Astrocyte of the spinal cord (primary cell): ENCODE measurements around the gene SYTL1.
"Not testable (repeated sequence)": the region's sequence is repeated elsewhere in the genome, so short reads cannot be mapped to it uniquely, and the experiment has no call there.

ENCODE experiments used
- DNase-seq: peaks from one replicate; pipeline ENCODE4 v3.0.0; 2011; ENCODE audit warnings: low read depth, low spot score
- H3K4me3 ChIP-seq: 2 replicates; pipeline ENCODE4 v1.5.1; 2011; ENCODE audit warnings: low read depth, mild to moderate bottlenecking, low read length, moderate library complexity
- in situ Hi-C: cut with HindIII; loops from 2 replicates; pipeline ENCODE4 v1.10.0; 2017; ENCODE audit warnings: low sequenced_read_pairs
- TF ChIP-seq, protein P1 (sequence below): IDR thresholded peaks from 2 replicates; pipeline ENCODE4 v1.5.1; 2012; ENCODE audit warnings: low read depth, mild to moderate bottlenecking, low read length, inconsistent platforms

Gene SYTL1

GRCh38 chr1:27383039-27383605 lies 41.3 kb downstream of the SYTL1 start, which contains the start of gene CD164L2:
Gene CD164L2, minus strand, starts transcription at chr1:27383333. Its CDS starts 94 bp downstream, at chr1:27383239.
- DNase-seq: no peak
- TF ChIP-seq, protein P1, sequence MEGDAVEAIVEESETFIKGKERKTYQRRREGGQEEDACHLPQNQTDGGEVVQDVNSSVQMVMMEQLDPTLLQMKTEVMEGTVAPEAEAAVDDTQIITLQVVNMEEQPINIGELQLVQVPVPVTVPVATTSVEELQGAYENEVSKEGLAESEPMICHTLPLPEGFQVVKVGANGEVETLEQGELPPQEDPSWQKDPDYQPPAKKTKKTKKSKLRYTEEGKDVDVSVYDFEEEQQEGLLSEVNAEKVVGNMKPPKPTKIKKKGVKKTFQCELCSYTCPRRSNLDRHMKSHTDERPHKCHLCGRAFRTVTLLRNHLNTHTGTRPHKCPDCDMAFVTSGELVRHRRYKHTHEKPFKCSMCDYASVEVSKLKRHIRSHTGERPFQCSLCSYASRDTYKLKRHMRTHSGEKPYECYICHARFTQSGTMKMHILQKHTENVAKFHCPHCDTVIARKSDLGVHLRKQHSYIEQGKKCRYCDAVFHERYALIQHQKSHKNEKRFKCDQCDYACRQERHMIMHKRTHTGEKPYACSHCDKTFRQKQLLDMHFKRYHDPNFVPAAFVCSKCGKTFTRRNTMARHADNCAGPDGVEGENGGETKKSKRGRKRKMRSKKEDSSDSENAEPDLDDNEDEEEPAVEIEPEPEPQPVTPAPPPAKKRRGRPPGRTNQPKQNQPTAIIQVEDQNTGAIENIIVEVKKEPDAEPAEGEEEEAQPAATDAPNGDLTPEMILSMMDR: no peak
- in situ Hi-C loops: no loop called here
- no peak within 1 kb of the TSS for H3K4me3 ChIP-seq

GRCh38 chr1:27383661-27384060 lies 41.8 kb downstream of the SYTL1 start:
- in situ Hi-C loops: no loop called here
- H3K4me3 ChIP-seq: no peak overlapping the region
- TF ChIP-seq, protein P1: no peak
- DNase-seq: no peak

GRCh38 chr1:27384797-27385196 lies 43.0 kb downstream of the SYTL1 start:
- H3K4me3 ChIP-seq, in situ Hi-C loops, DNase-seq: not testable (repeated sequence)

DNA sequence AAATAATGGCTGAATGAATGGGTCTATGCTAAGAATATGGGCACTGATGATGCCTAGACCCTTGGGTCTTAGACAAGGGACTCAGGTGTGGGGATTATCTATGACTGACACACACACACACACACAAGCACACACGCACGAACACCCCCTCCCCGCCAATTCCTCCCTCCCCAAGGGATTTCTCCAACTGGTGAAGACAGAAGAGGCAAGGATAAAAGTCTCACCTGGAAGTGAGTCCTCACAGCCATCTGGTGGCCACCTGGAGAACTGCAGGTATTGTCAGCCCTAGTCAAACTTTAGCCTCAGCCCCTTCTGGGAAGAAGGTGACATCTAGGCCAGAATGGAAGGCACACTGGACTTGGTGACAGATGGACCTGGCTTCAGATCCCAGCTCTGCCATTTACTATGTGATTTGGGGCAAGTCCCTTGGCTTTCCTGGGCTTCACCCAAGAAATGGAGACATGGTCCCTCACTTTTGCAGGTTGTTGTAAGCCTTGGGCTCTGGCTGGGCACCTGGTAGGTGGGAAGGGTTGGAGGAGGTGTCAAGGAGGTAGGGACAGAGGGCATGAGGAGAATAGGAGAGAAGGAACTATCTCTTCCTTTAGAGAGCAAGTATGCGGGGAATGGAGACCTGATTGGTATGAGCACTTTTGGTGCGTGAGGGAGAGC lies 46.6 kb downstream of the SYTL1 start:
- TF ChIP-seq, protein P1: peak; percentile 95
- H3K4me3 ChIP-seq: no peak overlapping the region
- no peak for DNase-seq
- in situ Hi-C loops: no loop called here

DNA sequence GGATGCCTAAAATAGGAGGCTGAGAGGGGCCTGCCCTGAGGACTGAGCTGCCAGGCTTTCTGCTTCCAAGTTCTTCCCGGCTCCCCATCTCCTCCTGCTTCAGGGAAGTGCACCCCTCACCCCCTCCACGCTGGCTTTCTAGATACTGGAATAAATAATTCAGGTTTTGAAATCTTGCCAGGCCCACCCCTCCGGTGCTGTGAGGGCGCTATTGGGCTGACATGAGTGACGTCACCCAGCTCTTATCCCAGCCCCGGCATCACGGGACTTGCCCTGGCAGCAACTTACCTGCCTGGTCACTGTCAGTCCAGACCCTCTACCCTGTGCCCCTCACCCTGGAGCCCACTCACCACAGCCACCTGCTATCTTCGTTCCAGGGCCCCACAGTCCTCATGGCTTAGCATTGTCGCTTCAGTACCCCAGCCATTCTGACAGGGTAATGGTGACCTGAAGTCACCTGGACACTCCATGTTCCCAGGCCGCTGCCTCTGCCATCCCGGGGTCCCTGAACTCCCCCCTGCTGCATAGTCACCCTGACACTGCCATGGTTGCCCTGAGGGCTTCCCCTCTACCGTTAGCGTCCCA lies 49.8 kb downstream of the SYTL1 start:
- no peak for DNase-seq
- TF ChIP-seq, protein P1: no peak
- H3K4me3 ChIP-seq: peak overlapping the region; percentile 26
- in situ Hi-C loops: no loop called here

- peak within 1 kb of the TSS; percentile 69 for H3K4me3 ChIP-seq
- TF ChIP-seq, protein P1: peak; percentile 68
- in situ Hi-C loops: no loop called here
- DNase-seq: peak; percentile 92
These were observed 50.4 kb downstream of the SYTL1 start, which contains the start of gene GPR3 for GRCh38 chr1:27392096-27392777. Gene GPR3, plus strand, starts transcription at chr1:27392622. Its CDS starts 1,177 bp downstream, at chr1:27393799.
